Testis (tissue), 5 donors: Measurements from ENCODE around the gene VAV2. TPM values are rescaled to one million over a fixed set of nuclear protein-coding genes. Genes with fewer than 3 reads are reported as not detected.
A peak's percentile ranks its signal among the peaks of the same experiment; 100 is the strongest.

Source experiments
- DNase-seq: peaks from one replicate; pipeline ENCODE4 v3.0.0-alpha.2; 2019
- H3K27ac ChIP-seq, 2 donors: fragments of 200-600 bp; sonication (generic); one replicate each; pipeline ENCODE4 v1.5.1; 2019
- H3K27me3 ChIP-seq: fragments of 200-600 bp; sonication (generic); one replicate; pipeline ENCODE4 v1.5.1; 2019
- H3K36me3 ChIP-seq: fragments of 200-600 bp; sonication (generic); one replicate; pipeline ENCODE4 v1.5.1; 2017; ENCODE audit warnings: low read depth; ENCODE audit errors: missing control alignments
- H3K4me1 ChIP-seq: fragments of 200-600 bp; sonication (generic); one replicate; pipeline ENCODE4 v1.5.1; 2019
- H3K4me3 ChIP-seq, 2 donors: fragments of 200-600 bp; sonication (generic); one replicate each; pipeline ENCODE4 v1.5.1; 2017 to 2019
- H3K9me3 ChIP-seq: fragments of 200-600 bp; sonication (generic); one replicate; pipeline ENCODE4 v1.5.1; 2017
- CTCF ChIP-seq, 3 experiments: fragments of 450-650 bp in 2 of 3; fragments of 200-600 bp in 1 of 3; sonication (generic) in 1 of 3; IDR thresholded peaks; one replicate each; pipeline ENCODE4 v1.5.1; 2016 to 2019; ENCODE audit warnings: antibody characterized with exemption in 3 of 3, mild to moderate bottlenecking in 2 of 3, moderate library complexity in 1 of 3
- POLR2A ChIP-seq: fragments of 450-650 bp; IDR thresholded peaks from one replicate; pipeline ENCODE4 v1.6.1; 2017; ENCODE audit warnings: antibody characterized with exemption, mild to moderate bottlenecking, moderate library complexity
- WGBS, 2 donors: methylation state at CpG; one replicate each; pipeline ENCODE4 v1.1.5; 2018; 5-methylcytosine and 5-hydroxymethylcytosine counted together
- intact Hi-C: fragments of 100-400 bp; cut with DNase I; formaldehyde crosslinking; loops from one replicate; pipeline ENCODE4 v1.15.1; 2023; ENCODE audit warnings: low total_unique reads
- long read RNA-seq, 2 donors: transcript quantifications; one replicate each; lab custom pipeline, GENCODE V29; 2026
- polyA plus RNA-seq: library from polyadenylated mRNA; stranded (reverse); fragments of 350-450 nt; fragmentation: Illumina TruSeq; extraction: RNeasy Lipid Tissue Mini Kit (QIAGEN cat#74804); gene quantifications from one replicate; pipeline ENCODE4 v1.2.3, GENCODE V29; 2014; ENCODE audit warnings: low read depth, low replicate concordance; ENCODE audit not compliant: insufficient read depth
- total RNA-seq, 2 donors: library from RNA; depleted of rRNA; stranded (reverse); fragments of >200 nt; gene quantifications; one replicate each; pipeline ENCODE4 v1.2.3, GENCODE V29; 2016

VAV2 gene, protein sequence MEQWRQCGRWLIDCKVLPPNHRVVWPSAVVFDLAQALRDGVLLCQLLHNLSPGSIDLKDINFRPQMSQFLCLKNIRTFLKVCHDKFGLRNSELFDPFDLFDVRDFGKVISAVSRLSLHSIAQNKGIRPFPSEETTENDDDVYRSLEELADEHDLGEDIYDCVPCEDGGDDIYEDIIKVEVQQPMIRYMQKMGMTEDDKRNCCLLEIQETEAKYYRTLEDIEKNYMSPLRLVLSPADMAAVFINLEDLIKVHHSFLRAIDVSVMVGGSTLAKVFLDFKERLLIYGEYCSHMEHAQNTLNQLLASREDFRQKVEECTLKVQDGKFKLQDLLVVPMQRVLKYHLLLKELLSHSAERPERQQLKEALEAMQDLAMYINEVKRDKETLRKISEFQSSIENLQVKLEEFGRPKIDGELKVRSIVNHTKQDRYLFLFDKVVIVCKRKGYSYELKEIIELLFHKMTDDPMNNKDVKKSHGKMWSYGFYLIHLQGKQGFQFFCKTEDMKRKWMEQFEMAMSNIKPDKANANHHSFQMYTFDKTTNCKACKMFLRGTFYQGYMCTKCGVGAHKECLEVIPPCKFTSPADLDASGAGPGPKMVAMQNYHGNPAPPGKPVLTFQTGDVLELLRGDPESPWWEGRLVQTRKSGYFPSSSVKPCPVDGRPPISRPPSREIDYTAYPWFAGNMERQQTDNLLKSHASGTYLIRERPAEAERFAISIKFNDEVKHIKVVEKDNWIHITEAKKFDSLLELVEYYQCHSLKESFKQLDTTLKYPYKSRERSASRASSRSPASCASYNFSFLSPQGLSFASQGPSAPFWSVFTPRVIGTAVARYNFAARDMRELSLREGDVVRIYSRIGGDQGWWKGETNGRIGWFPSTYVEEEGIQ
- total RNA-seq (10 to 100 TPM; 12.2 to 14.1 TPM), polyA plus RNA-seq (11.0 TPM)
- long read RNA-seq, donor 1, full-length matches to known transcripts, result 1 of 1 reads
- long read RNA-seq, donor 1, partial matches to known transcripts, result 0 of 1 reads
- long read RNA-seq, donor 1, other reads (novel, unspliced or antisense), result 0 of 1 reads
- long read RNA-seq, donor 2, full-length matches to known transcripts, result 1 of 1 reads
- long read RNA-seq, donor 2, partial matches to known transcripts, result 0 of 1 reads
- long read RNA-seq, donor 2, other reads (novel, unspliced or antisense), result 0 of 1 reads

GRCh38 chr9:133991964-133992779 lies at the start of gene VAV2:
Gene VAV2 (minus strand): TSS chr9:133992324. CDS start chr9:133992278, 46 bp downstream.
- H3K36me3 ChIP-seq, result no peaks in the 10 kb centered on the region
- DNase-seq, result peak; percentile 50
- intact Hi-C loops, result loop anchor here (2.0 kb wide), 1 partner anchor 201 kb away; no protein-coding TSS in a partner anchor
- peak within 1 kb of the TSS; percentile 46 to 86 for H3K27ac ChIP-seq
- TF ChIP-seq CTCF (IDR thresholded peaks at IDR 0.05), result no peak
- no peak for TF ChIP-seq POLR2A
- 0% methylated on average over 3 to 102 of the region's 124 CpGs for WGBS, 2 donors
- H3K4me3 ChIP-seq, result peak within 1 kb of the TSS; percentile 60 to 76
- H3K27me3 ChIP-seq, result no peaks in the 10 kb centered on the region
- peaks cover 9% of the 10 kb centered on the region for H3K4me1 ChIP-seq
- H3K9me3 ChIP-seq, result no peaks in the 10 kb centered on the region

DNA sequence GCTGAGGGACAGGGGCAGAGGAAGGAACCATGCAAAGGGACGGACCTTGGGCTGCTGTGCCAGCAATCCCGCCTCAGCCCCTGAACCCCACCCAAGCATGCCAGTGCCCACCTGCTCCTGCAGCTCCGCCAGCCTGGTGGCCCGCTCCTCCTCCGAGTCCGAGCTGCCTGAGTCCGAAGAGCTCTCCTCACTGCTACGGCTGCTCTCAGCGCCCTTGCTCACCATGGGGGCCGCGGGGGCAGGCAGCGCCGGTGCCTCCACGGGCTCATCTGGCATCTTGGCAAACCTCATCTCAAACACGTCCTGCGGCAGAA lies 49.5 kb upstream of the VAV2 start:
- Histone ChIP-seq H3K4me3 (no peak overlapping the region), H3K36me3 (no peaks in the 10 kb centered on the region), H3K27ac (no peak overlapping the region), H3K27me3 (no peaks in the 10 kb centered on the region), H3K9me3 (no peaks in the 10 kb centered on the region), H3K4me1 (peaks cover 11% of the 10 kb centered on the region)
- DNase-seq, result no peak
- intact Hi-C loops, result no loop called here
- WGBS, 2 donors, result 92% methylated on average over 7 to 16 of the region's 16 CpGs
- TF ChIP-seq CTCF (IDR thresholded peaks at IDR 0.05) (no peak), POLR2A (no peak)

DNA sequence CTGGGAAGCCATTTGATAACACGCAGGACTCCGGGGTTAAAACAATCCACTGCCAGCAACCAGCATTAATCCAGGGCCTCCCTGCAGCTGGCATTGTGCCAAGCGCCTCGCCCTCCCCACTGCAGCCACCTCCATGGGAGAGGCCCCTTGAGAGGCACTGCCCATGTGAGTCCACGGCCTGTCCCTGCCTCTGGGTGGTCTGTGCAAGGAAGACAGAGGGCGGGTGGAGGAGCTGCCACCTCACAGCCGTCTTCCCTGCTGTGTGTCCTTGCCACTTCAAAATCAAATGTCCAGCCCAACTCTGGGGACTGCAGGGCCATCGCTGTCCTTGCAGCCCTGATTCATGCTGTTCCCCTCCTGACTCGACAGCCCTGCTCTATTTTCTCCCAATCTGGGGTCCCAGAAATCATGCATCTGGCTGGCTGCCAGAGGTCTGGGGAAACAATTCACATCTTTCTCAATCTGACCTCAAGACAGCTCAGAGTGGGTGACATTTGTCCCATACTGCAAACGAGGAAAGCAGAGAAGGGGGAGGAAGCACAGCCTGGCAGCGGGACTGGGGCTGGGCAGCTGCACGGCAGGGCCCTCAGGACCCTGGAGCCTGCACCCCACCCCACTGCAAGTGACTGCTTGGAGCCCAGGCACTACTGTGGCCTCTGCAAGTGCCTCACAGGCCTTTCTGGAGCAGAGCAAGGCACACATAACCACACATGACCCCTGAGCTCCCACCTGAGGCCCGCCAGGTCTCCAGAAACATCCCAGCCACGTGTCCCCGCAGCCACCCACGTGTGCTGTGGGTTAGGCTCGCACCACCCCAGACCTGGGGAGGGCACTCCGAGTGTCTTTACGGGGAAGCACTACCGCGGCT lies 48.9 kb upstream of the VAV2 start:
- DNase-seq, result no peak
- H3K36me3 ChIP-seq, result no peaks in the 10 kb centered on the region
- H3K4me1 ChIP-seq, result peaks cover 11% of the 10 kb centered on the region
- 72 to 74% methylated on average over 8 to 21 of the region's 21 CpGs for whole genome bisulfite sequencing, 2 donors
- H3K27ac ChIP-seq, result no peak overlapping the region
- H3K27me3 ChIP-seq, result no peaks in the 10 kb centered on the region
- TF ChIP-seq POLR2A (no peak), CTCF (IDR thresholded peaks at IDR 0.05) (no peak)
- H3K9me3 ChIP-seq, result no peaks in the 10 kb centered on the region
- intact Hi-C loops, result no loop called here
- no peak overlapping the region for H3K4me3 ChIP-seq

DNA sequence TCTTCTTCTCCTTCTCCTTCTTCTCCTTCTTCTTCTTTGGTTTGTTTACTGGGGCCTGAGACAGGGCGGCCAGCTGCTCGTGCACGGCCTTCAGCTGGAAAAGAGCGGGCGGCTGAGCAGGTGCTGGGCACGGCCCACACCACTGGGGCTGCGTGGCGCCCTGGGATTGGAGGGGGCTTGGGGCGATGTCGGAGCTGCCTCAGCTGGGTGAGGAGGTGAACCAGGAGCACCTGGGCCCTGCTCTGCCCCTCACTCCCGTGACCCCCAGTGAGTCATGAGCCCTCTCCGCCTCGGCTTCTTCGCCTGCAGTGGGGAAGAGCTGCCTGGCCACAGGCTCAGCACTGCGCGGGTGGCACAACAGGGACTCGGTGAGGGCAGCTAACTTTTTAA lies 48.0 kb upstream of the VAV2 start:
- Histone ChIP-seq H3K9me3 (no peaks in the 10 kb centered on the region), H3K36me3 (no peaks in the 10 kb centered on the region), H3K4me3 (no peak overlapping the region), H3K4me1 (peaks cover 11% of the 10 kb centered on the region), H3K27me3 (no peaks in the 10 kb centered on the region), H3K27ac (no peak overlapping the region)
- intact Hi-C loops, result no loop called here
- TF ChIP-seq CTCF (IDR thresholded peaks at IDR 0.05) (no peak), POLR2A (no peak)
- WGBS, 2 donors, result 94 to 95% methylated on average over 17 of the region's 17 CpGs
- DNase-seq, result no peak
